GM23338 (cell line): ENCODE measurements around the gene DYSF. TPM values are rescaled to one million over a fixed set of nuclear protein-coding genes. Genes with fewer than 3 reads are reported as not detected.

Source experiments
- ATAC-seq: fragments of 200-7000 bp; cut with Tn5 transposase; 3 replicates; pipeline ENCODE4 v1.9.1; 2020
- DNase-seq: peaks from one replicate; pipeline ENCODE4 v3.0.0-alpha.2; 2015; ENCODE audit warnings: low spot score
- H2AFZ ChIP-seq: fragments of 200-600 bp; sonication (generic); 2 replicates; pipeline ENCODE4 v1.8.0; 2016; ENCODE audit warnings: antibody characterized with exemption, mild to moderate bottlenecking, moderate library complexity
- H3F3A ChIP-seq: fragments of 200-600 bp; sonication (generic); replicated peaks from 2 replicates; pipeline ENCODE4 v1.8.0; 2017; ENCODE audit warnings: antibody characterized with exemption, mixed run types, low read depth
- H3K27ac ChIP-seq: fragments of 200-600 bp; sonication (generic); 2 replicates; pipeline ENCODE4 v1.6.1; 2016; ENCODE audit warnings: low read depth
- H3K27me3 ChIP-seq: fragments of 200-600 bp; sonication (generic); 2 replicates; pipeline ENCODE4 v1.8.0; 2016; ENCODE audit warnings: mild to moderate bottlenecking, mixed run types, moderate library complexity; ENCODE audit not compliant: insufficient read depth
- H3K36me3 ChIP-seq: fragments of 200-600 bp; sonication (generic); 2 replicates; pipeline ENCODE4 v1.8.0; 2016; ENCODE audit warnings: mild to moderate bottlenecking; ENCODE audit not compliant: insufficient read depth
- H3K4me1 ChIP-seq: fragments of 200-600 bp; sonication (generic); 2 replicates; pipeline ENCODE4 v1.8.0; 2016; ENCODE audit warnings: mild to moderate bottlenecking, moderate library complexity; ENCODE audit not compliant: insufficient read depth
- H3K4me2 ChIP-seq: fragments of 200-600 bp; sonication (generic); 2 replicates; pipeline ENCODE4 v1.7.1; 2017; ENCODE audit warnings: mixed run types
- H3K4me3 ChIP-seq: fragments of 200-600 bp; sonication (generic); 2 replicates; pipeline ENCODE4 v1.6.1; 2016; ENCODE audit warnings: mixed run types
- H3K79me2 ChIP-seq: fragments of 200-600 bp; sonication (generic); replicated peaks from 2 replicates; pipeline ENCODE4 v1.8.0; 2017; ENCODE audit warnings: mild to moderate bottlenecking; ENCODE audit not compliant: insufficient read depth
- H3K9me2 ChIP-seq: fragments of 200-600 bp; sonication (generic); 2 replicates; pipeline ENCODE4 v1.8.0; 2017; ENCODE audit not compliant: insufficient read depth
- H4K20me1 ChIP-seq: fragments of 200-600 bp; sonication (generic); replicated peaks from 2 replicates; pipeline ENCODE4 v1.8.0; 2017; ENCODE audit warnings: mild to moderate bottlenecking; ENCODE audit not compliant: insufficient read depth
- H3K27ac Mint-ChIP-seq: 2 replicates; pipeline ENCODE4 v1.8.0; 2020; ENCODE audit warnings: inconsistent platforms, mild to moderate bottlenecking, moderate library complexity, mixed read lengths
- H3K27me3 Mint-ChIP-seq: 3 replicates; pipeline ENCODE4 v1.8.0; 2022; ENCODE audit warnings: low read depth, mild to moderate bottlenecking, moderate library complexity, mixed read lengths, inconsistent platforms; ENCODE audit not compliant: insufficient read depth, poor library complexity
- H3K36me3 Mint-ChIP-seq: 3 replicates; pipeline ENCODE4 v1.8.0; 2021; ENCODE audit warnings: low read depth, mild to moderate bottlenecking, inconsistent platforms, moderate library complexity, mixed read lengths
- H3K4me1 Mint-ChIP-seq: 3 replicates; pipeline ENCODE4 v1.8.0; 2020; ENCODE audit warnings: mild to moderate bottlenecking, inconsistent platforms, mixed read lengths
- H3K4me3 Mint-ChIP-seq: 3 replicates; pipeline ENCODE4 v1.8.0; 2021; ENCODE audit warnings: moderate library complexity, mild to moderate bottlenecking, inconsistent platforms, mixed read lengths
- H3K9me3 Mint-ChIP-seq: 3 replicates; pipeline ENCODE4 v1.8.0; 2020; ENCODE audit warnings: moderate library complexity, mild to moderate bottlenecking, inconsistent platforms, mixed read lengths
- CREB1 ChIP-seq: fragments of 250-450 bp; sonication (Bioruptor Pico); IDR thresholded peaks from 2 replicates; pipeline ENCODE4 v1.5.0; 2020; ENCODE audit warnings: low read depth, mild to moderate bottlenecking, moderate library complexity
- CTCF ChIP-seq, 2 experiments: fragments of 200-600 bp in 1 of 2; sonication (generic) in 1 of 2; conservative IDR thresholded peaks; 2 replicates each; pipeline versions ENCODE4 v1.5.1 to v1.6.1; 2016 to 2017; ENCODE audit warnings: antibody characterized with exemption in 2 of 2, low read depth in 2 of 2, mild to moderate bottlenecking in 2 of 2, moderate library complexity in 1 of 2
- EZH2 ChIP-seq: fragments of 200-600 bp; sonication (generic); IDR thresholded peaks from one replicate; pipeline ENCODE4 v1.8.0; 2017; ENCODE audit warnings: antibody characterized with exemption, mild to moderate bottlenecking, low read depth; ENCODE audit not compliant: unreplicated experiment
- JUNB ChIP-seq: IDR thresholded peaks from one replicate; pipeline ENCODE4 v1.6.1; 2016; ENCODE audit warnings: antibody characterized with exemption; ENCODE audit not compliant: unreplicated experiment
- NANOG ChIP-seq: IDR thresholded peaks from 2 replicates; pipeline ENCODE4 v1.6.1; 2016; ENCODE audit warnings: antibody characterized with exemption, borderline replicate concordance
- ZNF114 ChIP-seq: fragments of 250-450 bp; sonication (Bioruptor Pico); IDR thresholded peaks from 2 replicates; pipeline ENCODE4 v1.5.0; 2020; ENCODE audit warnings: mild to moderate bottlenecking, moderate library complexity
- ZNF331 ChIP-seq: fragments of 250-450 bp; sonication (Bioruptor Pico); IDR thresholded peaks from 2 replicates; pipeline ENCODE4 v1.5.0; 2020; ENCODE audit warnings: low read depth, mild to moderate bottlenecking, moderate library complexity
- ZNF462 ChIP-seq: fragments of 250-450 bp; sonication (Bioruptor Pico); IDR thresholded peaks from 2 replicates; pipeline ENCODE4 v1.5.0; 2020; ENCODE audit warnings: mild to moderate bottlenecking, moderate library complexity
- polyA plus RNA-seq: library from polyadenylated mRNA; unstranded; fragments of >200 nt; fragmentation: Nextera tagmentation; extraction: Ambion mirVana; gene quantifications from 2 replicates; pipeline ENCODE4 v1.2.1, GENCODE V29; 2016
- total RNA-seq: library from RNA; depleted of rRNA; stranded (reverse); fragments of >200 nt; shearing (Covaris generic); gene quantifications from 2 replicates; pipeline ENCODE4 v1.2.3, GENCODE V29; 2014

DYSF gene
- total and polyA plus RNA-seq, 2 experiments from 2014 or later = 7.3 to 21.3 TPM

- no peaks in the 10 kb centered on the region for H3K36me3 ChIP-seq
- Mint-ChIP-seq H3K27me3 (peaks cover 15% of the 10 kb centered on the region), H3K36me3 (no peaks in the 10 kb centered on the region), H3K4me3 (no peak overlapping the region), H3K4me1 (peaks cover 38% of the 10 kb centered on the region), H3K9me3 (no peaks in the 10 kb centered on the region), H3K27ac (no peak overlapping the region; the same call in 1 of the 2 replicates)
- H3K27ac ChIP-seq = peak overlapping the region; percentile 17; the same call in 1 of the 2 replicates
- no peak for ATAC-seq
- H3F3A ChIP-seq = no peaks in the 10 kb centered on the region
- no peak overlapping the region for H3K4me3 ChIP-seq
- H3K4me2 ChIP-seq = no peak overlapping the region
- no peak overlapping the region for H2AFZ ChIP-seq
- H3K4me1 ChIP-seq = peaks cover 10% of the 10 kb centered on the region
- no peaks in the 10 kb centered on the region for H4K20me1 ChIP-seq
- no peak for DNase-seq
- 0 out of 2 replicates have a peak, but pooled peaks cover 3% of the 10 kb centered on the region for H3K9me2 ChIP-seq
- no peaks in the 10 kb centered on the region for H3K27me3 ChIP-seq
- TF ChIP-seq ZNF462 (CRISPR knock-in tag) = no peak
- TF ChIP-seq NANOG = no peak
- no peak for TF ChIP-seq CREB1 (CRISPR knock-in tag)
- TF ChIP-seq CTCF (conservative IDR thresholded peaks at IDR 0.05; ENCODE audit: low read depth in 2 of 2) = no peak
- TF ChIP-seq EZH2 = no peak
- TF ChIP-seq ZNF114 (CRISPR knock-in tag) = no peak
- TF ChIP-seq JUNB = no peak
- TF ChIP-seq ZNF331 = no peak
- H3K79me2 ChIP-seq = no peaks in the 10 kb centered on the region
Measured at GRCh38 chr2:71498261-71498701, 44.9 kb downstream of the DYSF start.
